ENCODE results near the gene LPP. TPM values are rescaled to one million over a fixed set of nuclear protein-coding genes. Genes with fewer than 3 reads are reported as not detected.

LPP gene
- total and polyA plus RNA-seq, 2 donors (not counting 1 experiment from before 2014, with no cell fraction given), result 7.6 to 81.7 TPM

DNA sequence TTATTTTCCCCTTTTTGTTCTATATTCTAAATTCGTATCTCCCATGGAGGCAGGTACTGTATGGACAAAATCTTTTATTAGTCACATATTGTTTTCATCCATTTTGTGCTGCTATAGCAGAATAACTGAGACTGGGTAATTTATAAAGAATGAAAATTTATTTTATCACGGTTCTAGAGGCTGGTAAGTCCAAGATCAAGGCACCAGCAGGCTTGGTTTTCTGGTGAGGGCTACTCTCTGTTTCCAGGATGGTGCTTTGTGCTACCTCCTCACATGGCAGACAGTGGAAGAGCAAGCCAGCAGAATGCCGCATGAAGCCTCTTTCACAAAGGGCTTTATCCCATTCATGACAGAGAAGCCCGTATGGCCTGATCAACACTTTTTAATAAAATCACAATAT, 595.9 kb downstream of the LPP start:
- H3K27ac Mint-ChIP-seq, result no peak overlapping the region
- Histone ChIP-seq H3K4me3 (ENCODE audit: control extremely low read depth in 1 of 5, extremely low read depth in 1 of 5, insufficient read depth in 1 of 5, low read depth in 2 of 5, low read length in 4 of 5) (no peak overlapping the region), H3K4me2 (replicated peaks; ENCODE audit: low read depth, low read length, poor library complexity, severe bottlenecking) (no peak overlapping the region), H3K9ac (ENCODE audit: low read length) (no peak overlapping the region), H3K27ac (ENCODE audit: low read length in 2 of 2) (no peak overlapping the region), H3K36me3 (replicated peaks in 1 of 2; ENCODE audit: control extremely low read depth in 1 of 2, control insufficient read depth in 1 of 2, extremely low read depth in 1 of 2, insufficient read depth in 2 of 2, low read length in 1 of 2) (no peaks in the 10 kb centered on the region), H2AFZ (ENCODE audit: insufficient read depth, low read depth, low read length, poor library complexity, severe bottlenecking) (no peak overlapping the region), H3K27me3 (replicated peaks in 1 of 4; ENCODE audit: control extremely low read depth in 1 of 4, control insufficient read depth in 3 of 4, insufficient read depth in 4 of 4, low read length in 3 of 4) (no peaks in the 10 kb centered on the region), H3K4me1 (ENCODE audit: control insufficient read depth in 2 of 2, insufficient read depth in 2 of 2, low read length in 2 of 2) (peaks cover 24 to 26% of the 10 kb centered on the region in 2 donors), H3K79me2 (ENCODE audit: control insufficient read depth, insufficient read depth, low read length) (no peaks in the 10 kb centered on the region), H3K9me3 (ENCODE audit: control extremely low read depth in 1 of 3, control insufficient read depth in 2 of 3, insufficient read depth in 1 of 3, low read length in 2 of 3) (no peaks in the 10 kb centered on the region), H4K20me1 (ENCODE audit: control insufficient read depth, insufficient read depth, low read length, poor library complexity, severe bottlenecking) (no peaks in the 10 kb centered on the region)
- DNase-seq (no peak), ATAC-seq (ENCODE audit: low read depth) (no peak)
- TF ChIP-seq, protein P1, sequence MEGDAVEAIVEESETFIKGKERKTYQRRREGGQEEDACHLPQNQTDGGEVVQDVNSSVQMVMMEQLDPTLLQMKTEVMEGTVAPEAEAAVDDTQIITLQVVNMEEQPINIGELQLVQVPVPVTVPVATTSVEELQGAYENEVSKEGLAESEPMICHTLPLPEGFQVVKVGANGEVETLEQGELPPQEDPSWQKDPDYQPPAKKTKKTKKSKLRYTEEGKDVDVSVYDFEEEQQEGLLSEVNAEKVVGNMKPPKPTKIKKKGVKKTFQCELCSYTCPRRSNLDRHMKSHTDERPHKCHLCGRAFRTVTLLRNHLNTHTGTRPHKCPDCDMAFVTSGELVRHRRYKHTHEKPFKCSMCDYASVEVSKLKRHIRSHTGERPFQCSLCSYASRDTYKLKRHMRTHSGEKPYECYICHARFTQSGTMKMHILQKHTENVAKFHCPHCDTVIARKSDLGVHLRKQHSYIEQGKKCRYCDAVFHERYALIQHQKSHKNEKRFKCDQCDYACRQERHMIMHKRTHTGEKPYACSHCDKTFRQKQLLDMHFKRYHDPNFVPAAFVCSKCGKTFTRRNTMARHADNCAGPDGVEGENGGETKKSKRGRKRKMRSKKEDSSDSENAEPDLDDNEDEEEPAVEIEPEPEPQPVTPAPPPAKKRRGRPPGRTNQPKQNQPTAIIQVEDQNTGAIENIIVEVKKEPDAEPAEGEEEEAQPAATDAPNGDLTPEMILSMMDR (IDR thresholded peaks at IDR 0.05), result no peak
- no peak for TF ChIP-seq EZH2 (IDR thresholded peaks at IDR 0.05; ENCODE audit: borderline replicate concordance, insufficient read depth, low read depth, low read length, poor library complexity, severe bottlenecking)
- H3K4me3 Mint-ChIP-seq, result no peak overlapping the region
- H3K9me3 Mint-ChIP-seq (ENCODE audit: insufficient read depth), result no peaks in the 10 kb centered on the region
- peaks cover 29% of the 10 kb centered on the region for H3K4me1 Mint-ChIP-seq
- ChIA-PET POLR2A (no interaction called here), CTCF (interaction anchor here (1.0 to 10.2 kb wide), 9 partner anchors 10 to 1010 kb away, joined by 4 to 111 read pairs (median 7); partner anchors contain the start of gene BCL6)
- H3K27me3 Mint-ChIP-seq, result no peaks in the 10 kb centered on the region
- 100% methylated on average over 1 of the region's 4 CpGs for WGBS (ENCODE audit: insufficient coverage)
- intact Hi-C loops (cut with micrococcal nuclease), result loop anchor here (1.0 to 10.0 kb wide), 5 partner anchors 38 to 1008 kb away; no protein-coding TSS in a partner anchor

DNA sequence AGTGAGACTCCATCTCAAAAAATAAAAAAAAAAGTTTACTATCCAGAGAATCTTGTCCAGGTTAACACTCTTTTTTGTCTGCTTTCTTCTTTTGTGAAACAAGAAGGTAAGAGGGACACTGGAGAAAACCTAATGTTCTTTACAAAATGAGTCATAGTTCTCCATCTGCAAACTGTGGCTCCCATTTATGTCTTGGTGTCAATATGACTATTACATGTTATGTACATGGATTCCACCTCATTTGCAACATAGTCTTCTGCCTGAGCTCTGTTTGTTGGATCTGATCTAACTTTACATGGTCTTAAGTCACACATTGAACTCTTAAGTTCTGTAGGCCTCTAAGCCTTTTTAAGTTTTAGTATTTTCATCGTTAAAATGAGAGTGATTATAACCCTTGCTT, 596.7 kb downstream of the LPP start:
- Mint-ChIP-seq H3K9me3 (ENCODE audit: insufficient read depth) (no peaks in the 10 kb centered on the region), H3K27ac (no peak overlapping the region), H3K4me1 (peaks cover 32% of the 10 kb centered on the region), H3K4me3 (no peak overlapping the region), H3K27me3 (no peaks in the 10 kb centered on the region)
- Histone ChIP-seq H3K4me1 (ENCODE audit: control insufficient read depth in 2 of 2, insufficient read depth in 2 of 2, low read length in 2 of 2) (peaks cover 24 to 26% of the 10 kb centered on the region in 2 donors), H3K36me3 (replicated peaks in 1 of 2; ENCODE audit: control extremely low read depth in 1 of 2, control insufficient read depth in 1 of 2, extremely low read depth in 1 of 2, insufficient read depth in 2 of 2, low read length in 1 of 2) (no peaks in the 10 kb centered on the region), H3K27ac (ENCODE audit: low read length in 2 of 2) (no peak overlapping the region), H3K9ac (ENCODE audit: low read length) (no peak overlapping the region), H3K9me3 (ENCODE audit: control extremely low read depth in 1 of 3, control insufficient read depth in 2 of 3, insufficient read depth in 1 of 3, low read length in 2 of 3) (no peaks in the 10 kb centered on the region), H3K4me2 (replicated peaks; ENCODE audit: low read depth, low read length, poor library complexity, severe bottlenecking) (no peak overlapping the region), H3K79me2 (ENCODE audit: control insufficient read depth, insufficient read depth, low read length) (no peaks in the 10 kb centered on the region), H3K4me3 (ENCODE audit: control extremely low read depth in 1 of 5, extremely low read depth in 1 of 5, insufficient read depth in 1 of 5, low read depth in 2 of 5, low read length in 4 of 5) (no peak overlapping the region), H4K20me1 (ENCODE audit: control insufficient read depth, insufficient read depth, low read length, poor library complexity, severe bottlenecking) (no peaks in the 10 kb centered on the region), H2AFZ (ENCODE audit: insufficient read depth, low read depth, low read length, poor library complexity, severe bottlenecking) (no peak overlapping the region), H3K27me3 (replicated peaks in 1 of 4; ENCODE audit: control extremely low read depth in 1 of 4, control insufficient read depth in 3 of 4, insufficient read depth in 4 of 4, low read length in 3 of 4) (no peaks in the 10 kb centered on the region)
- ChIA-PET CTCF (interaction anchor here (2.0 to 10.2 kb wide), 2 partner anchors 1004 to 1011 kb away, joined by 10 to 111 read pairs; partner anchors contain the start of gene BCL6), POLR2A (no interaction called here)
- DNase-seq, result no peak
- TF ChIP-seq, protein P1 (IDR thresholded peaks at IDR 0.05), result no peak
- TF ChIP-seq EZH2 (IDR thresholded peaks at IDR 0.05; ENCODE audit: borderline replicate concordance, insufficient read depth, low read depth, low read length, poor library complexity, severe bottlenecking), result no peak
- no peak for ATAC-seq (ENCODE audit: low read depth)
- intact Hi-C loops (cut with micrococcal nuclease), result loop anchor here (5.0 to 10.0 kb wide), 3 partner anchors 38 to 202 kb away; no protein-coding TSS in a partner anchor
- no CpG with 5 or more reads among the region's 1 CpG for WGBS (ENCODE audit: insufficient coverage)
